ENCODE results near the gene MUC2.

Gene MUC2

GRCh38 chr11:1054143-1055108 is 20.2 kb upstream of the MUC2 start:
- TF ChIP-seq ZFX (IDR thresholded peaks at IDR 0.05), result no peak
- no peak for TF ChIP-seq CTCF (conservative IDR thresholded peaks at IDR 0.05)
- peak overlapping the region; percentile 96 for H3K27ac ChIP-seq

- peak overlapping the region; percentile 96 for H3K27ac ChIP-seq
- TF ChIP-seq CTCF (conservative IDR thresholded peaks at IDR 0.05) (no peak), ZFX (IDR thresholded peaks at IDR 0.05) (no peak)
These were observed 19.5 kb upstream of the MUC2 start for GRCh38 chr11:1055109-1055703.

GRCh38 chr11:1055990-1056771 is 18.5 kb upstream of the MUC2 start:
- no peak for TF ChIP-seq ZFX (IDR thresholded peaks at IDR 0.05)
- peak overlapping the region; percentile 96; the same call in 1 of the 2 replicates for H3K27ac ChIP-seq

GRCh38 chr11:1057806-1058205 is 16.9 kb upstream of the MUC2 start:
- no peak overlapping the region for H3K27ac ChIP-seq
- TF ChIP-seq CTCF (conservative IDR thresholded peaks at IDR 0.05), result no peak
- TF ChIP-seq ZFX (IDR thresholded peaks at IDR 0.05), result no peak

- TF ChIP-seq CTCF (conservative IDR thresholded peaks at IDR 0.05) (no peak), ZFX (IDR thresholded peaks at IDR 0.05) (no peak)
- no peak overlapping the region for H3K27ac ChIP-seq
These were observed 14.9 kb upstream of the MUC2 start for GRCh38 chr11:1059759-1060158.

GRCh38 chr11:1060410-1060809 is 14.3 kb upstream of the MUC2 start:
- H3K27ac ChIP-seq, result no peak overlapping the region
- TF ChIP-seq ZFX (IDR thresholded peaks at IDR 0.05) (no peak), CTCF (conservative IDR thresholded peaks at IDR 0.05) (no peak)

GRCh38 chr11:1060852-1061616 is 13.6 kb upstream of the MUC2 start:
- no peak overlapping the region for H3K27ac ChIP-seq
- TF ChIP-seq CTCF (conservative IDR thresholded peaks at IDR 0.05) (no peak), ZFX (IDR thresholded peaks at IDR 0.05) (no peak)

All from C4-2B (cell line).